BJ (cell line): ENCODE data around the gene HSPA14. TPM values are rescaled to one million over a fixed set of nuclear protein-coding genes. Genes with fewer than 3 reads are reported as not detected.
A peak's percentile ranks its signal among the peaks of the same experiment; 100 is the strongest.

Experiments used
- CTCF ChIA-PET: fragments of 350-600 bp; formaldehyde crosslinking; extraction: SDS; loops from one replicate; lab custom pipeline; 2021; ENCODE audit warnings: antibody characterized with exemption, inconsistent platforms; lab: Yijun Ruan, JAX
- POLR2A ChIA-PET: fragments of 300-600 bp; sonication (Branson Sonifier 250); formaldehyde crosslinking; extraction: SDS; loops from one replicate; lab custom pipeline; 2021; ENCODE audit warnings: antibody characterized with exemption; lab: Charles Lee
- DNase-seq: peaks from one replicate; pipeline ENCODE4 v3.0.0-alpha.2; 2011; ENCODE audit warnings: low read depth
- H3K27me3 ChIP-seq: 2 replicates; pipeline ENCODE4 v1.6.0; 2011; ENCODE audit warnings: low read length; ENCODE audit not compliant: control insufficient read depth, insufficient read depth
- H3K36me3 ChIP-seq: 2 replicates; pipeline ENCODE4 v1.5.1; 2011; ENCODE audit warnings: low read length; ENCODE audit not compliant: control insufficient read depth, insufficient read depth
- H3K4me3 ChIP-seq: 2 replicates; pipeline ENCODE4 v1.5.1; 2011; ENCODE audit warnings: low read depth, mild to moderate bottlenecking, control low read depth, low read length
- polyA plus RNA-seq: library from polyadenylated mRNA; depleted of rRNA; stranded (reverse); fragments of >200 nt; gene quantifications from 2 replicates; pipeline ENCODE4 v1.2.3, GENCODE V29; 2011
- TF ChIP-seq, protein P1 (sequence below): IDR thresholded peaks from 2 replicates; pipeline ENCODE4 v1.5.1; 2011; ENCODE audit warnings: low read depth, mild to moderate bottlenecking, control low read depth, inconsistent platforms, low read length, moderate library complexity; ENCODE audit not compliant: insufficient read depth

Gene HSPA14
- polyA plus RNA-seq, 1 experiment, result 5.4 TPM

DNA sequence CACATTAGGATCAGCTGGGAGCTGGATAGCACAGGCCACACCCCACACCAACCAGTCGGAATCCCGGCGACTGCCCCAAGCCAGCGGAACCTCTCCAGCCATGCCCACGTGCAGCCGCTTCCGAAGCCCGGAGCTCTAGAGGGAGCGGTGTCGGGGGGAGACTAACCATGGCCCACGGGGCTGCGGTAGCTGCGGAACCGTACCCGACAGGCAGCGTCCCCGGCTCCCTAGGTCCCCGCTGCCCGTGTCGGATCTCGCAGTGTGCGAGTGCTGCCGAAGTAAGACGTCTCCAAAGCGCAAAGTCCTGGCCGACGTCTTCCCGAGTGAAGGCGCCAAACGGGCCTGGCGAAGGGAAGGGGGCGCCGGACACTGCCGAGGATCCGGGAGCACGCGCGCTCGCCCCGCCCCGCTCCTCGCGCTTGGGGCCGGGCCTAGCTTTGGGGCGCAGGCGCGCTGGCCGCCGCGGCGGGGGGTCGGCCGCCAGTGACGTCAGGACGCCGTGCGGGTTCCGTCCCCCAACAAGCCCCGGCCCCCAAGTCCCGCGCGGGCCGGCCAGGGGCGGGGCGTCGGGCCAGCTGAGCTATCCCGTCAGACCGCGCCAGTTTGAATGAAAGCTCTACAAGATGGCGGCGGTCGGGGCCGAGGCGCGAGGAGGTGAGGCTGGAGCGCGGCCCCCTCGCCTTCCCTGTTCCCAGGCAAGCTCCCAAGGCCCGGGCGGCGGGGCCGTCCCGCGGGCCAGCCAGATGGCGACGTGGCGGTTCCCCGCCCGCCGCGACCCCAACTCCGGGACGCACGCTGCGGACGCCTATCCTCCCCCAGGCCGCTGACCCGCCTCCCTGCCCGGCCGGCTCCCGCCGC, 40.4 kb downstream of the HSPA14 start, which contains the start of gene SUV39H2:
TSS of gene SUV39H2 (plus strand) at position 601 of the 858 bp plus-strand sequence. CDS start at position 624, 23 bp downstream.
- no peaks in the 10 kb centered on the region for H3K36me3 ChIP-seq
- no peaks in the 10 kb centered on the region for H3K27me3 ChIP-seq
- peak within 1 kb of the TSS; percentile 97 for H3K4me3 ChIP-seq
- POLR2A ChIA-PET, result no interaction called here
- CTCF ChIA-PET, result interaction anchor here (0.7 to 1.5 kb wide), 4 partner anchors 10 to 373 kb away, joined by 3 to 4 read pairs (median 3); no protein-coding TSS in a partner anchor
- DNase-seq, result peak; percentile 69
- TF ChIP-seq, protein P1, sequence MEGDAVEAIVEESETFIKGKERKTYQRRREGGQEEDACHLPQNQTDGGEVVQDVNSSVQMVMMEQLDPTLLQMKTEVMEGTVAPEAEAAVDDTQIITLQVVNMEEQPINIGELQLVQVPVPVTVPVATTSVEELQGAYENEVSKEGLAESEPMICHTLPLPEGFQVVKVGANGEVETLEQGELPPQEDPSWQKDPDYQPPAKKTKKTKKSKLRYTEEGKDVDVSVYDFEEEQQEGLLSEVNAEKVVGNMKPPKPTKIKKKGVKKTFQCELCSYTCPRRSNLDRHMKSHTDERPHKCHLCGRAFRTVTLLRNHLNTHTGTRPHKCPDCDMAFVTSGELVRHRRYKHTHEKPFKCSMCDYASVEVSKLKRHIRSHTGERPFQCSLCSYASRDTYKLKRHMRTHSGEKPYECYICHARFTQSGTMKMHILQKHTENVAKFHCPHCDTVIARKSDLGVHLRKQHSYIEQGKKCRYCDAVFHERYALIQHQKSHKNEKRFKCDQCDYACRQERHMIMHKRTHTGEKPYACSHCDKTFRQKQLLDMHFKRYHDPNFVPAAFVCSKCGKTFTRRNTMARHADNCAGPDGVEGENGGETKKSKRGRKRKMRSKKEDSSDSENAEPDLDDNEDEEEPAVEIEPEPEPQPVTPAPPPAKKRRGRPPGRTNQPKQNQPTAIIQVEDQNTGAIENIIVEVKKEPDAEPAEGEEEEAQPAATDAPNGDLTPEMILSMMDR, result 0 out of 2 replicates have a peak, but pooled peaks have one; percentile 9

- peak overlapping the region; percentile 57 for H3K4me3 ChIP-seq
- POLR2A ChIA-PET, result no interaction called here
- CTCF ChIA-PET, result interaction anchor here (1.1 kb wide), 1 partner anchor 9 kb away, joined by 4 read pairs; no protein-coding TSS in a partner anchor
- TF ChIP-seq, protein P1, result no peak
- no peaks in the 10 kb centered on the region for H3K36me3 ChIP-seq
- no peak for DNase-seq
- no peaks in the 10 kb centered on the region for H3K27me3 ChIP-seq
Observed at GRCh38 chr10:14879124-14879927, 41.2 kb downstream of the HSPA14 start.

GRCh38 chr10:14879928-14880193, 41.8 kb downstream of the HSPA14 start:
- Histone ChIP-seq H3K36me3 (no peaks in the 10 kb centered on the region), H3K27me3 (no peaks in the 10 kb centered on the region), H3K4me3 (peak overlapping the region; percentile 57)
- TF ChIP-seq, protein P1, result no peak
- no peak for DNase-seq
- CTCF ChIA-PET, result interaction anchor here (1.1 kb wide), 1 partner anchor 9 kb away, joined by 4 read pairs; no protein-coding TSS in a partner anchor
- POLR2A ChIA-PET, result no interaction called here

- CTCF ChIA-PET, result no interaction called here
- no peak for DNase-seq
Observed at GRCh38 chr10:14880229-14880628, 42.1 kb downstream of the HSPA14 start.

More at GRCh38 chr10:14880229-14880628, 42.1 kb downstream of the HSPA14 start:
- POLR2A ChIA-PET, result no interaction called here
- TF ChIP-seq, protein P1, result no peak
- H3K27me3 ChIP-seq, result no peaks in the 10 kb centered on the region
- peak overlapping the region; percentile 57; the same call in 1 of the 2 replicates for H3K4me3 ChIP-seq
- H3K36me3 ChIP-seq, result no peaks in the 10 kb centered on the region
